ENCODE results near the gene SOCS6. TPM values are rescaled to one million over a fixed set of nuclear protein-coding genes. Genes with fewer than 3 reads are reported as not detected.

SOCS6 gene
- total and polyA plus RNA-seq, 2 experiments from 2014 or later: 4.4 to 13.3 TPM

GRCh38 chr18:70261141-70261788 lies 27.6 kb upstream of the SOCS6 start:
- no peak for ATAC-seq
- H3K36me3 Mint-ChIP-seq (ENCODE audit: low read depth): peaks cover 18% of the 10 kb centered on the region
- H3K27ac Mint-ChIP-seq: no peak overlapping the region
- H3K4me1 Mint-ChIP-seq: no peaks in the 10 kb centered on the region
- no peak for DNase-seq (ENCODE audit: low spot score)
- H3K9me3 Mint-ChIP-seq: peaks cover 25% of the 10 kb centered on the region
- H3F3A ChIP-seq (replicated peaks; ENCODE audit: low read depth): no peaks in the 10 kb centered on the region
- no peak for TF ChIP-seq EZH2phosphoT487 (IDR thresholded peaks at IDR 0.05; ENCODE audit: unreplicated experiment)
- TF ChIP-seq JUNB (IDR thresholded peaks at IDR 0.05; ENCODE audit: unreplicated experiment): no peak
- no peak for TF ChIP-seq ETS1 (IDR thresholded peaks at IDR 0.05)
- no peak for TF ChIP-seq NANOG (IDR thresholded peaks at IDR 0.05; ENCODE audit: borderline replicate concordance)
- no peak overlapping the region for H3K4me3 Mint-ChIP-seq
- H3K4me3 ChIP-seq: no peak overlapping the region
- no peak overlapping the region for H3K4me2 ChIP-seq
- no peaks in the 10 kb centered on the region for H3K9me2 ChIP-seq (ENCODE audit: insufficient read depth)
- no peaks in the 10 kb centered on the region for H3K79me2 ChIP-seq (replicated peaks; ENCODE audit: insufficient read depth)
- H3K27me3 ChIP-seq (ENCODE audit: insufficient read depth): no peaks in the 10 kb centered on the region
- H3K36me3 ChIP-seq (ENCODE audit: insufficient read depth): no peaks in the 10 kb centered on the region
- H3K4me1 ChIP-seq (ENCODE audit: insufficient read depth): no peaks in the 10 kb centered on the region
- no peak overlapping the region for H3K27ac ChIP-seq (ENCODE audit: low read depth)
- no peaks in the 10 kb centered on the region for H4K20me1 ChIP-seq (replicated peaks; ENCODE audit: insufficient read depth)
- H3K27me3 Mint-ChIP-seq (ENCODE audit: insufficient read depth, low read depth, poor library complexity): peaks cover 5% of the 10 kb centered on the region
- peak overlapping the region; percentile 19; the same call in 1 of the 2 replicates for H2AFZ ChIP-seq

GRCh38 chr18:70263336-70263735 lies 25.5 kb upstream of the SOCS6 start:
- Histone ChIP-seq H3K27me3 (ENCODE audit: insufficient read depth) (no peaks in the 10 kb centered on the region), H3K9me2 (ENCODE audit: insufficient read depth) (no peaks in the 10 kb centered on the region; the same call in 1 of the 2 replicates), H3K4me2 (no peak overlapping the region), H4K20me1 (replicated peaks; ENCODE audit: insufficient read depth) (no peaks in the 10 kb centered on the region), H3K36me3 (ENCODE audit: insufficient read depth) (no peaks in the 10 kb centered on the region), H3K79me2 (replicated peaks; ENCODE audit: insufficient read depth) (no peaks in the 10 kb centered on the region), H3K4me3 (no peak overlapping the region), H3K27ac (ENCODE audit: low read depth) (no peak overlapping the region), H3K4me1 (ENCODE audit: insufficient read depth) (no peaks in the 10 kb centered on the region), H3F3A (replicated peaks; ENCODE audit: low read depth) (no peaks in the 10 kb centered on the region), H2AFZ (no peak overlapping the region)
- Mint-ChIP-seq H3K27ac (no peak overlapping the region), H3K36me3 (ENCODE audit: low read depth) (peaks cover 18% of the 10 kb centered on the region), H3K4me3 (no peak overlapping the region), H3K9me3 (peaks cover 28% of the 10 kb centered on the region), H3K27me3 (ENCODE audit: insufficient read depth, low read depth, poor library complexity) (peaks cover 5% of the 10 kb centered on the region), H3K4me1 (no peaks in the 10 kb centered on the region)
- ATAC-seq: no peak
- TF ChIP-seq ZNF331 (CRISPR knock-in tag; IDR thresholded peaks at IDR 0.05; ENCODE audit: low read depth) (no peak), JUNB (IDR thresholded peaks at IDR 0.05; ENCODE audit: unreplicated experiment) (no peak)
- no peak for DNase-seq (ENCODE audit: low spot score)

- no peak for TF ChIP-seq ZNF331 (CRISPR knock-in tag; IDR thresholded peaks at IDR 0.05; ENCODE audit: low read depth)
- no peak for TF ChIP-seq JUNB (IDR thresholded peaks at IDR 0.05; ENCODE audit: unreplicated experiment)
- TF ChIP-seq CREB1 (CRISPR knock-in tag; IDR thresholded peaks at IDR 0.05; ENCODE audit: low read depth): no peak
- TF ChIP-seq ETS1 (IDR thresholded peaks at IDR 0.05): no peak
- Histone ChIP-seq H3K36me3 (ENCODE audit: insufficient read depth) (no peaks in the 10 kb centered on the region), H3K79me2 (replicated peaks; ENCODE audit: insufficient read depth) (no peaks in the 10 kb centered on the region), H3K4me1 (ENCODE audit: insufficient read depth) (no peaks in the 10 kb centered on the region), H3K4me2 (no peak overlapping the region), H3K4me3 (no peak overlapping the region), H4K20me1 (replicated peaks; ENCODE audit: insufficient read depth) (no peaks in the 10 kb centered on the region), H3K27ac (ENCODE audit: low read depth) (no peak overlapping the region), H2AFZ (no peak overlapping the region), H3K27me3 (ENCODE audit: insufficient read depth) (no peaks in the 10 kb centered on the region), H3F3A (replicated peaks; ENCODE audit: low read depth) (no peaks in the 10 kb centered on the region), H3K9me2 (ENCODE audit: insufficient read depth) (no peaks in the 10 kb centered on the region; the same call in 1 of the 2 replicates)
- ATAC-seq (no peak), DNase-seq (ENCODE audit: low spot score) (no peak)
- Mint-ChIP-seq H3K27ac (no peak overlapping the region), H3K36me3 (ENCODE audit: low read depth) (peaks cover 12% of the 10 kb centered on the region; the same call in 2 of the 3 replicates), H3K27me3 (ENCODE audit: insufficient read depth, low read depth, poor library complexity) (peaks cover 6% of the 10 kb centered on the region), H3K4me1 (peaks cover 3% of the 10 kb centered on the region), H3K4me3 (no peak overlapping the region), H3K9me3 (peaks cover 37% of the 10 kb centered on the region)
These were observed 17.1 kb upstream of the SOCS6 start for GRCh38 chr18:70271742-70272141.

All from GM23338 (cell line).